Measurements from ENCODE around the gene LLGL2.

GRCh38 chr17:75595284-75595919 is 69.9 kb downstream of the LLGL2 start:
- TF ChIP-seq, protein P1, sequence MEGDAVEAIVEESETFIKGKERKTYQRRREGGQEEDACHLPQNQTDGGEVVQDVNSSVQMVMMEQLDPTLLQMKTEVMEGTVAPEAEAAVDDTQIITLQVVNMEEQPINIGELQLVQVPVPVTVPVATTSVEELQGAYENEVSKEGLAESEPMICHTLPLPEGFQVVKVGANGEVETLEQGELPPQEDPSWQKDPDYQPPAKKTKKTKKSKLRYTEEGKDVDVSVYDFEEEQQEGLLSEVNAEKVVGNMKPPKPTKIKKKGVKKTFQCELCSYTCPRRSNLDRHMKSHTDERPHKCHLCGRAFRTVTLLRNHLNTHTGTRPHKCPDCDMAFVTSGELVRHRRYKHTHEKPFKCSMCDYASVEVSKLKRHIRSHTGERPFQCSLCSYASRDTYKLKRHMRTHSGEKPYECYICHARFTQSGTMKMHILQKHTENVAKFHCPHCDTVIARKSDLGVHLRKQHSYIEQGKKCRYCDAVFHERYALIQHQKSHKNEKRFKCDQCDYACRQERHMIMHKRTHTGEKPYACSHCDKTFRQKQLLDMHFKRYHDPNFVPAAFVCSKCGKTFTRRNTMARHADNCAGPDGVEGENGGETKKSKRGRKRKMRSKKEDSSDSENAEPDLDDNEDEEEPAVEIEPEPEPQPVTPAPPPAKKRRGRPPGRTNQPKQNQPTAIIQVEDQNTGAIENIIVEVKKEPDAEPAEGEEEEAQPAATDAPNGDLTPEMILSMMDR (IDR thresholded peaks at IDR 0.05), result no peak
- TF ChIP-seq POLR2A (IDR thresholded peaks at IDR 0.05), result no peak

All from esophagus squamous epithelium (tissue), 4 donors.